ENCODE data around the gene TBC1D12. TPM values are rescaled to one million over a fixed set of nuclear protein-coding genes. Genes with fewer than 3 reads are reported as not detected.

TBC1D12 gene
- polyA plus RNA-seq (2012; ENCODE audit: insufficient read length, low read depth): 2.1 TPM

- TF ChIP-seq SIN3A (IDR thresholded peaks at IDR 0.05; ENCODE audit: borderline replicate concordance, insufficient read depth, low read length) (no peak), FOXP2 (optimal IDR thresholded peaks at IDR 0.05; ENCODE audit: borderline replicate concordance, extremely low read depth, extremely low read length, insufficient read depth) (peak; percentile 13), REST (IDR thresholded peaks at IDR 0.05; ENCODE audit: insufficient read depth in 1 of 2, low read depth in 2 of 2, low read length in 2 of 2) (no peak), POLR2AphosphoS5 (IDR thresholded peaks at IDR 0.05; ENCODE audit: low read depth, low read length) (peak; percentile 56; the same call in 1 of the 2 replicates), TAF1 (IDR thresholded peaks at IDR 0.05; ENCODE audit: borderline replicate concordance, insufficient read depth, low read length) (peak; percentile 43; the same call in 1 of the 2 replicates)
These were observed at the start of gene TBC1D12 for GRCh38 chr10:94402204-94402842. Gene TBC1D12 (plus strand): TSS chr10:94402541. CDS start chr10:94402614, 73 bp downstream.

GRCh38 chr10:94353336-94353735, 49.0 kb upstream of the TBC1D12 start:
- TF ChIP-seq REST (IDR thresholded peaks at IDR 0.05; ENCODE audit: insufficient read depth in 1 of 2, low read depth in 2 of 2, low read length in 2 of 2) (no peak), TAF1 (IDR thresholded peaks at IDR 0.05; ENCODE audit: borderline replicate concordance, insufficient read depth, low read length) (no peak), FOXP2 (optimal IDR thresholded peaks at IDR 0.05; ENCODE audit: borderline replicate concordance, extremely low read depth, extremely low read length, insufficient read depth) (no peak), POLR2AphosphoS5 (IDR thresholded peaks at IDR 0.05; ENCODE audit: low read depth, low read length) (no peak)

GRCh38 chr10:94355841-94356240, 46.5 kb upstream of the TBC1D12 start:
- TF ChIP-seq POLR2AphosphoS5 (IDR thresholded peaks at IDR 0.05; ENCODE audit: low read depth, low read length) (no peak), SIN3A (IDR thresholded peaks at IDR 0.05; ENCODE audit: borderline replicate concordance, insufficient read depth, low read length) (no peak), TAF1 (IDR thresholded peaks at IDR 0.05; ENCODE audit: borderline replicate concordance, insufficient read depth, low read length) (no peak), REST (IDR thresholded peaks at IDR 0.05; ENCODE audit: insufficient read depth in 1 of 2, low read depth in 2 of 2, low read length in 2 of 2) (no peak)

GRCh38 chr10:94357193-94357592, 45.1 kb upstream of the TBC1D12 start:
- TF ChIP-seq POLR2AphosphoS5 (IDR thresholded peaks at IDR 0.05; ENCODE audit: low read depth, low read length): no peak
- TF ChIP-seq TAF1 (IDR thresholded peaks at IDR 0.05; ENCODE audit: borderline replicate concordance, insufficient read depth, low read length): no peak
- TF ChIP-seq SIN3A (IDR thresholded peaks at IDR 0.05; ENCODE audit: borderline replicate concordance, insufficient read depth, low read length): no peak
- TF ChIP-seq REST (IDR thresholded peaks at IDR 0.05; ENCODE audit: insufficient read depth in 1 of 2, low read depth in 2 of 2, low read length in 2 of 2): no peak
- TF ChIP-seq FOXP2 (optimal IDR thresholded peaks at IDR 0.05; ENCODE audit: borderline replicate concordance, extremely low read depth, extremely low read length, insufficient read depth): no peak

All from PFSK-1 (cell line).